Measurements from ENCODE around the gene UBE4B.

The UBE4B gene

DNA sequence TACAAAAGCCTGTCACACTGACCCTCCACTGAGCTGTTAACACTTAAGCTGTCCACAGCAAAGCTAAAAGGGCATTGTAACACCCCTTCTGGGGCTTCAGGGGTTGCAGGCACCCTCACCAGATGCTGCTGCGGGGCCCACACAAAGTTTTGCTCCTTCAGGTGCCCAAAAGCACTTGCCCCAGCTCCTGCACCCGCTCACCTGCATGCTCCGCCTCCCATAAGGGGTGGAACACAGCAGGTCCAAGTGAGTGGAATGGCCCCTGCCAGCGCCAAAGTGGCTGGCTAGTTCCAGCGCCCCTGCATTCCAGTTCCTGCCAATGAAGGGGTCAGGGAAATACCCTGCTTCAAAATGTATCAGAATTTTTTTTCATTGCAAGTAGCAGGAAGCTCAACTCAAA, 43.0 kb upstream of the UBE4B start:
- no peaks in the 10 kb centered on the region for H3K4me1 ChIP-seq (ENCODE audit: insufficient read depth, low read length)
- H3K4me2 ChIP-seq (ENCODE audit: insufficient read depth, low read length): no peak overlapping the region
- H3K9me3 ChIP-seq (ENCODE audit: insufficient read depth, low read length, severe bottlenecking): no peaks in the 10 kb centered on the region
- H3K27ac ChIP-seq (ENCODE audit: low read length): no peak overlapping the region
- no peaks in the 10 kb centered on the region for H3K36me3 ChIP-seq (ENCODE audit: insufficient read depth, low read length)
- no peaks in the 10 kb centered on the region for H4K20me1 ChIP-seq (ENCODE audit: insufficient read depth, low read length)
- ATAC-seq (ENCODE audit: insufficient read depth, low read depth) (no peak), DNase-seq (no peak)
- no peaks in the 10 kb centered on the region for H3K27me3 ChIP-seq (ENCODE audit: insufficient read depth, low read length, poor library complexity)
- H3K4me3 ChIP-seq (ENCODE audit: low read depth in 1 of 2, low read length in 2 of 2): no peak overlapping the region
- no peaks in the 10 kb centered on the region for H3K79me2 ChIP-seq (ENCODE audit: insufficient read depth, low read length)
- no peak overlapping the region for H3K9ac ChIP-seq (ENCODE audit: low read depth, low read length)
- no peak overlapping the region for H2AFZ ChIP-seq (ENCODE audit: low read depth, low read length)
- TF ChIP-seq, protein P1, sequence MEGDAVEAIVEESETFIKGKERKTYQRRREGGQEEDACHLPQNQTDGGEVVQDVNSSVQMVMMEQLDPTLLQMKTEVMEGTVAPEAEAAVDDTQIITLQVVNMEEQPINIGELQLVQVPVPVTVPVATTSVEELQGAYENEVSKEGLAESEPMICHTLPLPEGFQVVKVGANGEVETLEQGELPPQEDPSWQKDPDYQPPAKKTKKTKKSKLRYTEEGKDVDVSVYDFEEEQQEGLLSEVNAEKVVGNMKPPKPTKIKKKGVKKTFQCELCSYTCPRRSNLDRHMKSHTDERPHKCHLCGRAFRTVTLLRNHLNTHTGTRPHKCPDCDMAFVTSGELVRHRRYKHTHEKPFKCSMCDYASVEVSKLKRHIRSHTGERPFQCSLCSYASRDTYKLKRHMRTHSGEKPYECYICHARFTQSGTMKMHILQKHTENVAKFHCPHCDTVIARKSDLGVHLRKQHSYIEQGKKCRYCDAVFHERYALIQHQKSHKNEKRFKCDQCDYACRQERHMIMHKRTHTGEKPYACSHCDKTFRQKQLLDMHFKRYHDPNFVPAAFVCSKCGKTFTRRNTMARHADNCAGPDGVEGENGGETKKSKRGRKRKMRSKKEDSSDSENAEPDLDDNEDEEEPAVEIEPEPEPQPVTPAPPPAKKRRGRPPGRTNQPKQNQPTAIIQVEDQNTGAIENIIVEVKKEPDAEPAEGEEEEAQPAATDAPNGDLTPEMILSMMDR (IDR thresholded peaks at IDR 0.05; ENCODE audit: borderline replicate concordance, extremely low read depth, low read length, poor library complexity, severe bottlenecking): no peak
- TF ChIP-seq EZH2 (IDR thresholded peaks at IDR 0.05; ENCODE audit: borderline replicate concordance, low read depth, low read length, severe bottlenecking): no peak

DNA sequence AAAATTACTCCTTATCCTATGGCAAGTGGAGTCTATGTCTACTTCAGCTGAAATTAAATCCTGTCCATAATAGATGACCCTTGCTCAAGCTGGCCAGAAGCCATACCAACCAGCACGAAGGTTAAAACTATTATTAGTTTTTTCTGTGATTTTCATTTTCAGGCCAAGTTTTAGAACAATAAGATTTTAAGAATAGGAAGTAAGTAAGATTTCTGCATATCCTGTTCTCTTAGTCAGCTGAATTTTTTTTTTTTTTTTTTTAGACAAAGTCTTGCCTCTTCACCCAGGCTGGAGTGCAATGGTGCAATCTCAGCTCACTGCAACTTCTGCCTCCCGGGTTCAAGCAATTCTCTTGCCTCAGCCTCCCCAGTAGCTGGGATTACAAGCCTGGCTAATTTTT, 41.8 kb upstream of the UBE4B start:
- DNase-seq (no peak), ATAC-seq (ENCODE audit: insufficient read depth, low read depth) (no peak)
- no peak overlapping the region for H3K9ac ChIP-seq (ENCODE audit: low read depth, low read length)
- no peaks in the 10 kb centered on the region for H4K20me1 ChIP-seq (ENCODE audit: insufficient read depth, low read length)
- TF ChIP-seq, protein P1 (IDR thresholded peaks at IDR 0.05; ENCODE audit: borderline replicate concordance, extremely low read depth, low read length, poor library complexity, severe bottlenecking): no peak
- no peak for TF ChIP-seq EZH2 (IDR thresholded peaks at IDR 0.05; ENCODE audit: borderline replicate concordance, low read depth, low read length, severe bottlenecking)
- H3K9me3 ChIP-seq (ENCODE audit: insufficient read depth, low read length, severe bottlenecking): no peaks in the 10 kb centered on the region
- no peak overlapping the region for H2AFZ ChIP-seq (ENCODE audit: low read depth, low read length)
- no peaks in the 10 kb centered on the region for H3K36me3 ChIP-seq (ENCODE audit: insufficient read depth, low read length)
- no peak overlapping the region for H3K4me2 ChIP-seq (ENCODE audit: insufficient read depth, low read length)
- H3K27me3 ChIP-seq (ENCODE audit: insufficient read depth, low read length, poor library complexity): no peaks in the 10 kb centered on the region
- H3K4me1 ChIP-seq (ENCODE audit: insufficient read depth, low read length): no peaks in the 10 kb centered on the region
- no peak overlapping the region for H3K4me3 ChIP-seq (ENCODE audit: low read depth in 1 of 2, low read length in 2 of 2)
- no peak overlapping the region for H3K27ac ChIP-seq (ENCODE audit: low read length)
- no peaks in the 10 kb centered on the region for H3K79me2 ChIP-seq (ENCODE audit: insufficient read depth, low read length)

DNA sequence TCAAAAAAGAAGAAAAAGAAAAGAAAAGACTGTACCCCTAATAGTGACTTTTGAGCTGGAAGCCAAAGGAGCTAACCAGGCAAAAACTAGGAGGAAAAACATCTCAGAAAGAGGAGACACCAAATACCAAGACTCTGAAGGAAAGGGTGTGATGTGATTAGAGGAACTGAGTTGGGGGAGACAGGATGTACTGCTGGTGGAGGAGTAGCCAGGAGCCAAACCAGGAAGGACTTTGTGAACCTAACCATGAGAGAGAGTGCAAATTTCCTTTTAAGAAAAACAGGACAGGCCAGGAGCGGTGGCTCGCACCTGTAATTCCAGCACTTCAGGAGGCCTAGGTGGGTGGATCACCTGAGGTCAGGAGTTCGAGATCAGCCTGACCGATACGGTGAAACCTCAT, 39.8 kb upstream of the UBE4B start:
- no peaks in the 10 kb centered on the region for H3K79me2 ChIP-seq (ENCODE audit: insufficient read depth, low read length)
- TF ChIP-seq, protein P1 (IDR thresholded peaks at IDR 0.05; ENCODE audit: borderline replicate concordance, extremely low read depth, low read length, poor library complexity, severe bottlenecking): no peak
- TF ChIP-seq EZH2 (IDR thresholded peaks at IDR 0.05; ENCODE audit: borderline replicate concordance, low read depth, low read length, severe bottlenecking): no peak
- no peak overlapping the region for H2AFZ ChIP-seq (ENCODE audit: low read depth, low read length)
- H3K36me3 ChIP-seq (ENCODE audit: insufficient read depth, low read length): no peaks in the 10 kb centered on the region
- H3K27me3 ChIP-seq (ENCODE audit: insufficient read depth, low read length, poor library complexity): no peaks in the 10 kb centered on the region
- H3K4me1 ChIP-seq (ENCODE audit: insufficient read depth, low read length): no peaks in the 10 kb centered on the region
- no peak for ATAC-seq (ENCODE audit: insufficient read depth, low read depth)
- H3K27ac ChIP-seq (ENCODE audit: low read length): no peak overlapping the region
- H3K9me3 ChIP-seq (ENCODE audit: insufficient read depth, low read length, severe bottlenecking): no peaks in the 10 kb centered on the region
- H4K20me1 ChIP-seq (ENCODE audit: insufficient read depth, low read length): no peaks in the 10 kb centered on the region
- no peak overlapping the region for H3K4me2 ChIP-seq (ENCODE audit: insufficient read depth, low read length)
- H3K9ac ChIP-seq (ENCODE audit: low read depth, low read length): no peak overlapping the region
- no peak for DNase-seq
- H3K4me3 ChIP-seq (ENCODE audit: low read depth in 1 of 2, low read length in 2 of 2): no peak overlapping the region

DNA sequence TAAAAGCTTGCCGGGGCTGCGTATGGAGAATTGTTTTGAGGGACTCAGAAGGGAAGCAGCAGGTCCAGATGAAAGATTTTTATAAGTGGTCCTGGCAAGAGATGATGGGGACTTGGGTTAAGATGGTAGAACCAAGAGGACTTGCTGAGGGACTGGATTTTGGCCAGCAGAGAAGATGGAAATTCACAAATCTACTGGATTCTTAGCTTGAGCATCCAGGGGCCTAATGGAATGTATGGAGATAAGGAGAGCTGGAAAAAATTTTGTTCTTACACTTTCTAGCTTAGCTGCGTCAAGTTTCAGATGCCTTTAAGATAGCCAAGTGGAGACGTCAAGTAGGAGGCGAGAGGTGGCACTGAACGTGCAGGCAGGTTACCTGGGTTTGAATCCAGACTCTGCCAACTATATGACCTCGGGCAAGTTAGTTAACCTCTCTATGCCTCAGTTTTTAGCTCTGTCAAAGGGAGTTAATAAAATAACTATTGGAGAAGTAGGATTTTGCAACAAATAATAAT, 39.1 kb upstream of the UBE4B start:
- Histone ChIP-seq H4K20me1 (ENCODE audit: insufficient read depth, low read length) (no peaks in the 10 kb centered on the region), H2AFZ (ENCODE audit: low read depth, low read length) (no peak overlapping the region), H3K4me2 (ENCODE audit: insufficient read depth, low read length) (no peak overlapping the region), H3K27me3 (ENCODE audit: insufficient read depth, low read length, poor library complexity) (no peaks in the 10 kb centered on the region), H3K36me3 (ENCODE audit: insufficient read depth, low read length) (no peaks in the 10 kb centered on the region), H3K4me3 (ENCODE audit: low read depth in 1 of 2, low read length in 2 of 2) (no peak overlapping the region), H3K79me2 (ENCODE audit: insufficient read depth, low read length) (no peaks in the 10 kb centered on the region), H3K27ac (ENCODE audit: low read length) (no peak overlapping the region), H3K9ac (ENCODE audit: low read depth, low read length) (no peak overlapping the region), H3K9me3 (ENCODE audit: insufficient read depth, low read length, severe bottlenecking) (no peaks in the 10 kb centered on the region), H3K4me1 (ENCODE audit: insufficient read depth, low read length) (no peaks in the 10 kb centered on the region)
- TF ChIP-seq, protein P1 (IDR thresholded peaks at IDR 0.05; ENCODE audit: borderline replicate concordance, extremely low read depth, low read length, poor library complexity, severe bottlenecking): no peak
- DNase-seq: no peak
- no peak for ATAC-seq (ENCODE audit: insufficient read depth, low read depth)

All from DND-41 (cell line).